H1 (cell line): Measurements from ENCODE around the gene STRN4. TPM values are rescaled to one million over a fixed set of nuclear protein-coding genes. Genes with fewer than 3 reads are reported as not detected.

Experiments used
- CBX8 ChIP-seq: fragments of 300-800, 300-1000 bp; sonication (generic); IDR thresholded peaks from 2 replicates; pipeline ENCODE4 v1.7.1; 2016; ENCODE audit warnings: low read depth, low read length, borderline replicate concordance
- CTBP2 ChIP-seq: IDR thresholded peaks from 2 replicates; pipeline ENCODE4 v1.7.0; 2011; ENCODE audit warnings: borderline replicate concordance, mild to moderate bottlenecking, moderate library complexity, mixed read lengths, low read length; ENCODE audit not compliant: insufficient read depth, insufficient read length
- EP300 ChIP-seq, 2 experiments: IDR thresholded peaks; 1 replicate in 1 of 2; 2 replicates in 1 of 2; pipeline ENCODE4 v1.6.1; 2011 to 2012; ENCODE audit warnings: low read depth in 2 of 2, low read length in 2 of 2, mild to moderate bottlenecking in 2 of 2, borderline replicate concordance in 1 of 2, inconsistent platforms in 1 of 2, moderate library complexity in 1 of 2
- SP2 ChIP-seq: IDR thresholded peaks from 2 replicates; pipeline ENCODE4 v1.6.1; 2012; ENCODE audit warnings: mild to moderate bottlenecking, low read length, inconsistent platforms
- YY1 ChIP-seq: IDR thresholded peaks from 2 replicates; pipeline ENCODE4 v1.6.1; 2011; ENCODE audit warnings: low read depth, mild to moderate bottlenecking, low read length
- polyA plus RNA-seq, 7 experiments: library from polyadenylated mRNA; depleted of rRNA in 3 of 7; stranded (reverse) in 5 of 7; unstranded in 2 of 7; fragments of >200 nt in 5 of 7; fragments of 200-250 nt in 2 of 7; gene quantifications; 1 replicate in 5 of 7; 2 replicates in 1 of 7; 4 replicates in 1 of 7; pipeline versions ENCODE4 v1.2.1 to v1.2.3, GENCODE V29; 2011 to 2013; ENCODE audit warnings: missing spikeins in 2 of 7, mixed read lengths in 2 of 7
- total RNA-seq: library from RNA; stranded (reverse); fragmentation: NEBNext Ultra II Directional; extraction: Animal tissue kit (Norgen Biotek cat#: 25700); gene quantifications from 2 replicates; pipeline ENCODE4 v1.2.1, GENCODE V29; 2021

The STRN4 gene
- total and polyA plus RNA-seq, 2 of the 8 experiments (the other 6 are each of a cell fraction or from before 2014, with no cell fraction given): 120 to 187 TPM

- TF ChIP-seq SP2 (no peak), EP300 (IDR thresholded peaks at IDR 0.05; ENCODE audit: borderline replicate concordance in 1 of 2, low read depth in 2 of 2, low read length in 2 of 2) (no peak), CBX8 (no peak), YY1 (no peak), CTBP2 (no peak)
Observed at GRCh38 chr19:46722421-46723022, 23.7 kb downstream of the STRN4 start (continued).
